Lung (tissue), 16 donors: ENCODE results near the gene DDTL. TPM values are rescaled to one million over a fixed set of nuclear protein-coding genes. Genes with fewer than 3 reads are reported as not detected.
"Not testable (repeated sequence)": the region's sequence is repeated elsewhere in the genome, so short reads cannot be mapped to it uniquely, and the experiment has no call there.

Source experiments
- ATAC-seq: fragments of 200-7000 bp; cut with Tn5 transposase; one replicate; pipeline ENCODE4 v1.9.1; 2020; ENCODE audit warnings: moderate number of reproducible peaks; ENCODE audit not compliant: insufficient read depth, low FRiP score
- DNase-seq, 3 donors: peaks; one replicate each; pipeline ENCODE4 v3.0.0-alpha.2; 2013 to 2017
- H3K27ac ChIP-seq, 2 donors: one replicate each; pipeline ENCODE4 v1.5.1; 2013; ENCODE audit warnings: mild to moderate bottlenecking in 2 of 2, moderate library complexity in 2 of 2, control low read depth in 1 of 2, inconsistent platforms in 1 of 2, low read depth in 1 of 2, low read length in 1 of 2
- H3K27me3 ChIP-seq, 3 donors: one replicate each; pipeline ENCODE4 v1.5.1; 2013; ENCODE audit warnings: low read length in 2 of 3; ENCODE audit not compliant: control insufficient read depth in 3 of 3, insufficient read depth in 3 of 3
- H3K36me3 ChIP-seq, 4 donors: one replicate each; pipeline ENCODE4 v1.5.1; 2013; ENCODE audit warnings: low read length in 4 of 4, mild to moderate bottlenecking in 1 of 4, moderate library complexity in 1 of 4; ENCODE audit not compliant: control insufficient read depth in 4 of 4, insufficient read depth in 4 of 4
- H3K4me1 ChIP-seq, 5 donors: one replicate each; pipeline ENCODE4 v1.5.1; 2013; ENCODE audit warnings: low read length in 5 of 5, mild to moderate bottlenecking in 2 of 5, moderate library complexity in 1 of 5; ENCODE audit not compliant: control insufficient read depth in 5 of 5, insufficient read depth in 5 of 5
- H3K4me3 ChIP-seq: one replicate; pipeline ENCODE4 v1.5.1; 2013; ENCODE audit warnings: mild to moderate bottlenecking, control low read depth, moderate library complexity
- H3K9ac ChIP-seq, 2 donors: one replicate each; pipeline ENCODE4 v1.5.1; 2013; ENCODE audit warnings: low read length in 2 of 2, control low read depth in 1 of 2; ENCODE audit not compliant: insufficient read depth in 1 of 2
- H3K9me3 ChIP-seq, 4 donors: one replicate each; pipeline ENCODE4 v1.5.1; 2013; ENCODE audit warnings: low read length in 3 of 4, mild to moderate bottlenecking in 1 of 4, moderate library complexity in 1 of 4; ENCODE audit not compliant: control insufficient read depth in 4 of 4, insufficient read depth in 3 of 4
- CTCF ChIP-seq: IDR thresholded peaks from 2 replicates; pipeline ENCODE4 v1.5.1; 2012; ENCODE audit warnings: mild to moderate bottlenecking; ENCODE audit errors: control extremely low read depth, extremely low read depth
- WGBS, 2 donors: extraction: QIAGEN DNeasy Blood & Tissue Kit; methylation state at CpG; one replicate each; pipeline ENCODE4 v1.1.7; 2013; 5-methylcytosine and 5-hydroxymethylcytosine counted together
- long read RNA-seq, 5 donors: transcript quantifications; one replicate each; lab custom pipeline, GENCODE V29; 2026
- polyA plus RNA-seq, 2 donors: library from polyadenylated mRNA; stranded (reverse); fragments of 200-250 nt; gene quantifications; one replicate each; pipeline ENCODE4 v1.2.1, GENCODE V29; 2013
- total RNA-seq, 2 donors: library from RNA; depleted of rRNA in 1 of 2; stranded (reverse); fragments of >200 nt in 1 of 2; gene quantifications; one replicate each; pipeline ENCODE4 v1.2.1, GENCODE V29; 2014 to 2021
- donor health status: control.
- donor health status: control.
- donor health status: Bipolar disorder and iron deficiency.
- donor health status: healthy.
- donor health status: DM: yes; HTN: yes; CAD: no.

The DDTL gene
- total RNA-seq (1 to 10 TPM in 1 of 2 donors, under 1 TPM in 1; 0.37 to 3.5 TPM), polyA plus RNA-seq (1 to 10 TPM; 1.4 to 4.4 TPM)
- long read RNA-seq, donor 1, partial matches to known transcripts = 0 of 218 reads
- long read RNA-seq, donor 1, other reads (novel, unspliced or antisense) = 218 of 218 reads
- long read RNA-seq, donor 2 = 0 reads
- long read RNA-seq, donor 3, partial matches to known transcripts = 5 of 6 reads
- long read RNA-seq, donor 3, other reads (novel, unspliced or antisense) = 0 of 6 reads
- long read RNA-seq, donor 4, partial matches to known transcripts = 32 of 125 reads
- long read RNA-seq, donor 4, other reads (novel, unspliced or antisense) = 93 of 125 reads
- long read RNA-seq, donor 5 = 0 reads

GRCh38 chr22:23966568-23966967 is at the start of gene DDTL:
DDTL (plus strand) TSS chr22:23966888; CDS start chr22:23966915, 27 bp downstream.
- not testable (repeated sequence) for H3K9me3 ChIP-seq
- peak; percentile 99 for ATAC-seq
- WGBS, 2 donors = no CpG with 5 or more reads among the region's 30 CpGs

GRCh38 chr22:23920267-23920611 is 46.4 kb upstream of the DDTL start:
- peak overlapping the region in 1 of 2 donors; percentile 56 for H3K27ac ChIP-seq
- DNase-seq, ATAC-seq, H3K9me3 ChIP-seq, H3K4me1 ChIP-seq, H3K4me3 ChIP-seq, H3K27me3 ChIP-seq, H3K9ac ChIP-seq: not testable (repeated sequence)
- 98 to 100% methylated on average over 1 of the region's 1 CpG for WGBS, 2 donors
- H3K36me3 ChIP-seq = peaks cover 0 to 13% (median 7%) of the 10 kb centered on the region in 4 donors

More at GRCh38 chr22:23966568-23966967, at the start of gene DDTL:
- peaks cover 3 to 16% (median 11%) of the 10 kb centered on the region in 4 donors for H3K36me3 ChIP-seq
- H3K4me1 ChIP-seq, H3K27ac ChIP-seq, H3K9ac ChIP-seq, H3K27me3 ChIP-seq, DNase-seq, H3K4me3 ChIP-seq: not testable (repeated sequence)

GRCh38 chr22:23921586-23922201 is 45.0 kb upstream of the DDTL start:
- 81 to 89% methylated on average over 13 of the region's 13 CpGs for WGBS, 2 donors
- H3K9ac ChIP-seq, H3K4me3 ChIP-seq, ATAC-seq, H3K4me1 ChIP-seq, DNase-seq, H3K27me3 ChIP-seq, H3K27ac ChIP-seq: not testable (repeated sequence)
- Histone ChIP-seq H3K36me3 (peaks cover 0 to 20% (median 11%) of the 10 kb centered on the region in 4 donors), H3K9me3 (peaks cover 0 to 10% (median 2%) of the 10 kb centered on the region in 4 donors)

GRCh38 chr22:23922921-23923320 is 43.8 kb upstream of the DDTL start:
- H3K27ac ChIP-seq = no peak overlapping the region
- no peak for TF ChIP-seq CTCF
- H3K4me1 ChIP-seq = no peaks in the 10 kb centered on the region
- WGBS, 2 donors = 27 to 58% methylated on average over 2 of the region's 2 CpGs
- H3K9me3 ChIP-seq = peaks cover 0 to 10% (median 2%) of the 10 kb centered on the region in 4 donors
- H3K4me3 ChIP-seq = no peak overlapping the region
- peaks cover 0 to 20% (median 12%) of the 10 kb centered on the region in 4 donors for H3K36me3 ChIP-seq
- no peaks in the 10 kb centered on the region for H3K27me3 ChIP-seq
- ATAC-seq = no peak
- H3K9ac ChIP-seq = no peak overlapping the region
- no peak for DNase-seq

- no peaks in the 10 kb centered on the region for H3K27me3 ChIP-seq
- no peak for ATAC-seq
- peaks cover 0 to 32% (median 17%) of the 10 kb centered on the region in 4 donors for H3K36me3 ChIP-seq
- H3K27ac ChIP-seq = no peak overlapping the region
- H3K4me1 ChIP-seq = no peaks in the 10 kb centered on the region
- 82 to 90% methylated on average over 6 of the region's 6 CpGs for WGBS, 2 donors
- H3K9me3 ChIP-seq = peaks cover 0 to 10% (median 2%) of the 10 kb centered on the region in 4 donors
- no peak overlapping the region for H3K9ac ChIP-seq
- DNase-seq = no peak
- no peak overlapping the region for H3K4me3 ChIP-seq
- no peak for TF ChIP-seq CTCF
Observed at GRCh38 chr22:23925020-23925606, 41.6 kb upstream of the DDTL start.
